Neural cell (in vitro differentiated cells): ENCODE data around the gene GRHL1. TPM values are rescaled to one million over a fixed set of nuclear protein-coding genes. Genes with fewer than 3 reads are reported as not detected.

ENCODE experiments used
- H2AFZ ChIP-seq: fragments of 200-600, 300-800 bp; sonication (generic), shearing (Covaris generic); 2 replicates; pipeline ENCODE4 v1.6.0; 2014; ENCODE audit warnings: low read depth, mild to moderate bottlenecking, antibody characterized with exemption, low read length, moderate library complexity
- H3F3A ChIP-seq: fragments of 200-600 bp; shearing (Covaris generic); 2 replicates; pipeline ENCODE4 v1.6.1; 2016; ENCODE audit warnings: mild to moderate bottlenecking, moderate library complexity, mixed read lengths, antibody characterized with exemption, low read length; ENCODE audit not compliant: insufficient read depth, poor library complexity, severe bottlenecking
- H3K27ac ChIP-seq: fragments of 200-600, 300-800 bp; sonication (generic), shearing (Covaris generic); 2 replicates; pipeline ENCODE4 v1.5.1; 2014; ENCODE audit warnings: mild to moderate bottlenecking, low read length, moderate library complexity
- H3K27me3 ChIP-seq: fragments of 300-800, 200-600 bp; sonication (generic), shearing (Covaris generic); 2 replicates; pipeline ENCODE4 v1.6.0; 2014; ENCODE audit warnings: mild to moderate bottlenecking, low read depth, low read length, moderate library complexity; ENCODE audit not compliant: insufficient read depth
- H3K36me3 ChIP-seq: fragments of 300-800, 200-600 bp; sonication (generic), shearing (Covaris generic); 2 replicates; pipeline ENCODE4 v1.5.1; 2014; ENCODE audit warnings: mild to moderate bottlenecking, antibody characterized with exemption, low read length, moderate library complexity; ENCODE audit not compliant: insufficient read depth
- H3K4me2 ChIP-seq: fragments of 300-800, 200-600 bp; sonication (generic), shearing (Covaris generic); 2 replicates; pipeline ENCODE4 v1.6.0; 2014; ENCODE audit warnings: mild to moderate bottlenecking, low read length
- H3K4me3 ChIP-seq: fragments of 300-800, 200-600 bp; sonication (generic), shearing (Covaris generic); 2 replicates; pipeline ENCODE4 v1.5.1; 2014; ENCODE audit warnings: mild to moderate bottlenecking, low read length, moderate library complexity
- H3K79me2 ChIP-seq: fragments of 200-600 bp; shearing (Covaris generic); replicated peaks from 2 replicates; pipeline ENCODE4 v1.6.0; 2014; ENCODE audit warnings: mild to moderate bottlenecking, low read length, moderate library complexity; ENCODE audit not compliant: insufficient read depth
- H3K9ac ChIP-seq: fragments of 300-800, 200-600 bp; sonication (generic), shearing (Covaris generic); 2 replicates; pipeline ENCODE4 v1.6.1; 2016; ENCODE audit warnings: mild to moderate bottlenecking, low read length, mixed read lengths
- H3K9me2 ChIP-seq: fragments of 200-600 bp; shearing (Covaris generic); 2 replicates; pipeline ENCODE4 v1.6.1; 2016; ENCODE audit warnings: mild to moderate bottlenecking, low read length, mixed read lengths; ENCODE audit not compliant: insufficient read depth
- H3K9me3 ChIP-seq: fragments of 200-600, 300-800 bp; sonication (generic), shearing (Covaris generic); 2 replicates; pipeline ENCODE4 v1.6.1; 2016; ENCODE audit warnings: mild to moderate bottlenecking, mixed run types, low read length, moderate library complexity, mixed read lengths
- H4K20me1 ChIP-seq: fragments of 200-600 bp; shearing (Covaris generic); 2 replicates; pipeline ENCODE4 v1.6.1; 2016; ENCODE audit warnings: mild to moderate bottlenecking, mixed run types; ENCODE audit not compliant: insufficient read depth
- CTCF ChIP-seq: fragments of 450-650 bp; IDR thresholded peaks from 2 replicates; pipeline ENCODE4 v1.5.1; 2014; ENCODE audit warnings: antibody characterized with exemption, mild to moderate bottlenecking, moderate library complexity; ENCODE audit not compliant: poor library complexity, severe bottlenecking
- EP300 ChIP-seq: fragments of 450-650 bp; conservative IDR thresholded peaks from 2 replicates; pipeline ENCODE4 v1.6.1; 2014; ENCODE audit warnings: antibody characterized with exemption, mild to moderate bottlenecking, moderate library complexity; ENCODE audit not compliant: poor library complexity, severe bottlenecking
- EZH2 ChIP-seq: fragments of 200-600, 300-800 bp; shearing (Covaris generic), sonication (generic); IDR thresholded peaks from 2 replicates; pipeline ENCODE4 v1.6.1; 2014; ENCODE audit warnings: antibody characterized with exemption, low read length, borderline replicate concordance, mild to moderate bottlenecking; ENCODE audit not compliant: insufficient read depth, poor library complexity, severe bottlenecking
- MXI1 ChIP-seq: fragments of 450-650 bp; conservative IDR thresholded peaks from 2 replicates; pipeline ENCODE4 v1.6.1; 2014; ENCODE audit warnings: antibody characterized with exemption, mild to moderate bottlenecking; ENCODE audit not compliant: poor library complexity, severe bottlenecking
- POLR2AphosphoS5 ChIP-seq: IDR thresholded peaks from 2 replicates; pipeline ENCODE4 v1.6.1; 2012
- RAD21 ChIP-seq: fragments of 450-650 bp; conservative IDR thresholded peaks from 2 replicates; pipeline ENCODE4 v1.6.1; 2014; ENCODE audit warnings: antibody characterized with exemption, mild to moderate bottlenecking, moderate library complexity
- REST ChIP-seq: IDR thresholded peaks from 2 replicates; pipeline ENCODE4 v1.6.1; 2012; ENCODE audit warnings: borderline replicate concordance
- SMC3 ChIP-seq: fragments of 450-650 bp; conservative IDR thresholded peaks from 2 replicates; pipeline ENCODE4 v1.6.1; 2014; ENCODE audit warnings: antibody characterized with exemption, mild to moderate bottlenecking, moderate library complexity; ENCODE audit not compliant: poor library complexity
- TAF1 ChIP-seq: IDR thresholded peaks from 2 replicates; pipeline ENCODE4 v1.6.1; 2012; ENCODE audit warnings: low read depth
- polyA plus RNA-seq: library from polyadenylated mRNA; depleted of rRNA; stranded (reverse); fragments of >200 nt; gene quantifications from 2 replicates; pipeline ENCODE4 v1.2.3, GENCODE V29; 2014

GRHL1 gene
- polyA plus RNA-seq, 1 donor from 2014 or later, result 26.3 TPM

GRCh38 chr2:10042301-10043161 lies 91.0 kb downstream of the GRHL1 start (continued):
- TF ChIP-seq EP300 (no peak), RAD21 (no peak)

DNA sequence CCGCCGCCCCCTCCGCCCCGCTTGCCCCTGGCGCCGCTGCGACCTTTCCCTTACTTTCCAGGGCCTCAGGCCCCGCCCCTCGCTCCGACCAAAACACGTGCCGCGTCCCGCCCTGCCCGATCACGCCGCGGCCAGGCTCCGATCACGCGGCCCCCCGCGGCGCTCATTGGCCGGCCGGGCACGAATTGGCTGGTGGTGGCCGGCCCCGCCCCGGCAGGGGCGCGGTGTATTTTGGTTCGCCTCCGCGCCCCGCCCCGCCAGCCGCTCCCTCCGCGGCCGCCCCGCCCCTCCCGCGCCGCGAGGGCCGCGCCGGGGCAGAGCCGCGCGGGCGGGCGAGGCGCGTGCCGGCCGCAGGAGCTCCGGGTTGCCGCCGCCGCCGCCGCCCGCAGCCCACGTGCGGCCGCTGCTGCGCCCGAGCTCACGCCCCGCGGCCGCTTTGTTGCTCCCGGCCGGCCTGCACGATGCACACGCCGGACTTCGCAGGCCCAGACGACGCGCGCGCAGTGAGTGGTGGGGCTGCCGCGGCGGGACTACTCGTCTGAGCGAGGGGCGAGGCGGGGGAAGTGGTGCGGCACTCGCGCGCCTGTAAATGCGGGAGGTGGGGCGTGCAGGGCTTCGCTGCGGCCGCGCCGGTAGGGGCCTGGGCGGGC lies 91.9 kb downstream of the GRHL1 start, which contains the start of gene KLF11:
TSS of gene KLF11 (plus strand) at position 295 of the 650 bp plus-strand sequence. CDS start at position 462, 167 bp downstream.
- Histone ChIP-seq H3K9ac (peak within 1 kb of the TSS; percentile 75), H3K27me3 (no peaks in the 10 kb centered on the region), H3K36me3 (no peaks in the 10 kb centered on the region), H3F3A (no peaks in the 10 kb centered on the region), H3K9me3 (no peaks in the 10 kb centered on the region), H3K9me2 (no peaks in the 10 kb centered on the region), H4K20me1 (no peaks in the 10 kb centered on the region), H3K4me3 (peak within 1 kb of the TSS; percentile 63), H3K79me2 (no peaks in the 10 kb centered on the region), H3K27ac (no peak within 1 kb of the TSS), H2AFZ (no peak within 1 kb of the TSS), H3K4me2 (peak within 1 kb of the TSS; percentile 36)
- TF ChIP-seq EZH2 (no peak), REST (no peak), MXI1 (peak; percentile 72), RAD21 (no peak), EP300 (no peak)

DNA sequence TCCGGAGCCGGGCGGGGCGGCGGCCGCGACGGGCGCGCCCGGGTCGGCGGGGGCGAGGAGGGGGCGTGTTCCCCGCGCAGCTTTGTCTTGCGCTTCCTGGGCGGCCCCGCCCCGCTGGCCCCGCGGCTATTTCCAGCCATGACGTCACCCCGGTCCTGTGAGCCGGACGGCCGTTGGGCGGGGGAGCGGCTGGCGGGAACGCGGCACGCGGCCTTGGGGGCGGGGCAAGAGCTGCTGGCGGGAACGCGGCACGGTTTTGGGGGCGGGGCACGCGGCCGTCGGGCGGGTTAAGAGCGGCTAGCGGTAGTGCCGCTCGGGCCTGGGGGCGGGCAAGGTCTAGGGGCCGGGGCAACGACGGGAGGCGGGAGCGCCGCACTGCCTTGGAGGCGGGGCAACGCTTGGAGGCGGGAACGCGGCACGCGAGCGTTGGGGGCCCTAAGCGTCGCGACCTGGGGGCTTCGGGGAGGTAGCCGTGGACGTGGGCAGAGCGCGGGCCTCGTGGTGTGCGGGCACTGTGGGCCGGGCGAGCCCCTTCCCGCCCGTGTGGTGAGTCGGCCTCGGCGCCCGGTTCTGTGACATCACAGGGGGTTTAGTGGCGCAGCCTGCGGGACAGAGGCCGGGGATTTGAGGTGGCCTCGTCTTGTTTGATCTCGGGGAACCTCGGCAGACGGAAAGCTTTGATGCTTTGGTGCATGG lies 92.6 kb downstream of the GRHL1 start:
- Histone ChIP-seq H3K79me2 (no peaks in the 10 kb centered on the region), H3K27me3 (no peaks in the 10 kb centered on the region), H4K20me1 (no peaks in the 10 kb centered on the region), H3K9me2 (no peaks in the 10 kb centered on the region), H3K36me3 (no peaks in the 10 kb centered on the region), H3K4me3 (peak overlapping the region; percentile 62), H2AFZ (no peak overlapping the region), H3K27ac (no peak overlapping the region), H3K4me2 (no peak overlapping the region), H3F3A (no peaks in the 10 kb centered on the region), H3K9me3 (no peaks in the 10 kb centered on the region), H3K9ac (peak overlapping the region; percentile 75)
- TF ChIP-seq RAD21 (no peak), EP300 (no peak), MXI1 (no peak), POLR2AphosphoS5 (no peak), REST (no peak), TAF1 (no peak), CTCF (no peak), EZH2 (no peak), SMC3 (no peak)
